IgD-negative memory B cell (primary cell): ENCODE results near the gene TIMM17A. TPM values are rescaled to one million over a fixed set of nuclear protein-coding genes. Genes with fewer than 3 reads are reported as not detected.

ENCODE experiments used
- polyA plus RNA-seq: library from polyadenylated mRNA; unstranded; fragments of 300-500 nt; fragmentation: Illumina TruSeq; gene quantifications from one replicate; pipeline ENCODE4 v1.2.3, GENCODE V29; 2021

TIMM17A gene
- polyA plus RNA-seq, 1 donor from 2014 or later = 31.3 TPM

Other genes starting within 250 kb of the TIMM17A start
- gene IPO9, start 126.3 kb upstream of the TIMM17A start, polyA plus RNA-seq = 26.8 TPM
- gene SHISA4, start 66.6 kb upstream of the TIMM17A start, polyA plus RNA-seq = 0.16 TPM
- not detected for gene LMOD1, start 9.0 kb upstream of the TIMM17A start, polyA plus RNA-seq
- 38.5 TPM for gene RNPEP, start 27.1 kb downstream of the TIMM17A start, polyA plus RNA-seq
- gene ELF3, start 55.1 kb downstream of the TIMM17A start, polyA plus RNA-seq = not detected
- gene GPR37L1, start 167.4 kb downstream of the TIMM17A start, polyA plus RNA-seq = 0.11 TPM
- 17.3 TPM for gene ARL8A, start 189.2 kb downstream of the TIMM17A start, polyA plus RNA-seq
- 18.7 TPM for gene PTPN7, start 205.1 kb downstream of the TIMM17A start, polyA plus RNA-seq
- gene LGR6, start 238.3 kb downstream of the TIMM17A start, polyA plus RNA-seq = not detected